ENCODE results near the gene MDFIC.

GRCh38 chr7:114972567-114972966, 50.7 kb downstream of the MDFIC start:
- TF ChIP-seq POLR2AphosphoS5 (IDR thresholded peaks at IDR 0.05) (no peak), CTCF (IDR thresholded peaks at IDR 0.05) (no peak), POLR2A (IDR thresholded peaks at IDR 0.05) (no peak)

Data from upper lobe of left lung (tissue), 4 donors.